ENCODE results near the gene CKAP4. TPM values are rescaled to one million over a fixed set of nuclear protein-coding genes. Genes with fewer than 3 reads are reported as not detected.

The CKAP4 gene
- total and polyA plus RNA-seq, 9 of the 15 experiments (the other 6 are each of a cell fraction or from before 2014, with no cell fraction given), result 0.08 to 0.20 TPM; not detected in 7

GRCh38 chr12:106251631-106252455, 4.0 kb upstream of the CKAP4 start:
- no peak overlapping the region for H3K4me3 ChIP-seq
- DNase-seq (ENCODE audit: extremely low read depth in 1 of 4, low spot score in 3 of 4), result no peak
- ATAC-seq, result no peak
- no peak overlapping the region for H3K9ac ChIP-seq (ENCODE audit: insufficient read depth in 1 of 2, low read depth in 2 of 2, low read length in 2 of 2)
- in situ Hi-C loops (cut with MboI) (no loop called here), intact Hi-C loops (cut with micrococcal nuclease) (no loop called here)
- no peak overlapping the region for H3K4me2 ChIP-seq (ENCODE audit: insufficient read depth, low read length)
- WGBS (ENCODE audit: insufficient coverage, low coverage, missing lambda C conversion rate), result 3% methylated on average over 6 of the region's 6 CpGs
- ChIA-PET CTCF (ENCODE audit: low intra/inter-chr PET ratio) (no interaction called here), POLR2A (interaction anchor here (0.7 to 1.2 kb wide), 2 partner anchors 12 to 27 kb away, joined by 3 read pairs; no protein-coding TSS in a partner anchor)
- H3K4me1 ChIP-seq (replicated peaks in 1 of 2; ENCODE audit: control insufficient read depth in 2 of 2, insufficient read depth in 2 of 2, low read length in 2 of 2), result peaks cover 0 to 15% of the 10 kb centered on the region in 2 experiments; a peak in 2 of 5 replicates
- BruUV-seq (replicated peaks), result no TSS peak
- no peaks in the 10 kb centered on the region for H3K9me3 ChIP-seq (replicated peaks; ENCODE audit: control insufficient read depth, insufficient read depth, low read depth, low read length)
- H4K20me1 ChIP-seq (replicated peaks; ENCODE audit: control insufficient read depth, insufficient read depth, low read length), result no peaks in the 10 kb centered on the region
- no peak for FAIRE-seq
- no peak overlapping the region for H2AFZ ChIP-seq (ENCODE audit: low read depth, low read length)
- H3K79me2 ChIP-seq (ENCODE audit: control insufficient read depth, insufficient read depth, low read length), result no peaks in the 10 kb centered on the region
- H3K9me1 ChIP-seq (ENCODE audit: control insufficient read depth, insufficient read depth, low read length), result no peaks in the 10 kb centered on the region
- H3K27ac ChIP-seq (ENCODE audit: extremely low read depth, low read depth, low read length), result no peak overlapping the region
- H3K36me3 ChIP-seq (ENCODE audit: control insufficient read depth, insufficient read depth, low read length), result no peaks in the 10 kb centered on the region
- peaks cover 7 to 38% of the 10 kb centered on the region in 2 experiments; a peak in 4 of 5 replicates for H3K27me3 ChIP-seq (ENCODE audit: control insufficient read depth in 2 of 2, insufficient read depth in 2 of 2, low read length in 2 of 2)
- TF ChIP-seq RBM14 (IDR thresholded peaks at IDR 0.05; ENCODE audit: borderline replicate concordance, insufficient read depth, low read depth, low read length), result no peak
- TF ChIP-seq NCOA1 (IDR thresholded peaks at IDR 0.05; ENCODE audit: low read depth), result no peak
- no peak for TF ChIP-seq ZFP30 (CRISPR knock-in tag; IDR thresholded peaks at IDR 0.05; ENCODE audit: borderline replicate concordance)
- no peak for TF ChIP-seq ZNF197 (CRISPR knock-in tag; IDR thresholded peaks at IDR 0.05; ENCODE audit: low read depth)
- TF ChIP-seq NELFE (IDR thresholded peaks at IDR 0.05; ENCODE audit: insufficient read depth, insufficient read length), result no peak
- no peak for TF ChIP-seq CEBPZ (IDR thresholded peaks at IDR 0.05; ENCODE audit: borderline replicate concordance, low read depth, low read length)
- TF ChIP-seq ETV1 (tag; conservative IDR thresholded peaks at IDR 0.05; ENCODE audit: low read depth), result no peak
- TF ChIP-seq ZNF253 (CRISPR knock-in tag; conservative IDR thresholded peaks at IDR 0.05), result no peak
- TF ChIP-seq THAP12 (CRISPR knock-in tag; IDR thresholded peaks at IDR 0.05), result no peak

All from K562 (cell line).